GM12878 (cell line): Measurements from ENCODE around the gene DAPK2. TPM values are rescaled to one million over a fixed set of nuclear protein-coding genes. Genes with fewer than 3 reads are reported as not detected.

Source experiments
- ATAC-seq: fragments of 200-7000 bp; cut with Tn5 transposase; 3 replicates; pipeline ENCODE4 v1.9.1; 2020; ENCODE audit warnings: mild to moderate bottlenecking, moderate library complexity
- BruUV-seq: library from RNA; stranded (reverse); fragments of 400-500 nt; replicated peaks from 2 replicates; lab custom pipeline; 2021; lab: Mats Ljungman, UMichigan
- CTCF ChIA-PET: fragments of 300-600 bp; sonication (Branson Sonifier 250); formaldehyde crosslinking; extraction: SDS; loops from one replicate; lab custom pipeline; 2021; ENCODE audit warnings: inconsistent platforms; lab: Yijun Ruan, JAX
- POLR2A ChIA-PET: fragments of 350-600 bp; formaldehyde crosslinking; extraction: SDS; loops from one replicate; lab custom pipeline; 2021; ENCODE audit warnings: inconsistent platforms; lab: Charles Lee
- RAD21 ChIA-PET: fragments of 300-600 bp; sonication (Branson Sonifier 250); formaldehyde crosslinking; loops from one replicate; lab custom pipeline; 2023; ENCODE audit warnings: antibody characterized with exemption; ENCODE audit not compliant: unreplicated experiment; lab: Charles Lee
- SMC1A ChIA-PET: fragments of 300-600 bp; sonication (Branson Sonifier 250); formaldehyde crosslinking; loops from one replicate; lab custom pipeline; 2023; ENCODE audit not compliant: unreplicated experiment, uncharacterized antibody; lab: Charles Lee
- DNase-seq: peaks from one replicate; pipeline ENCODE4 v3.0.0-alpha.2; 2011; ENCODE audit warnings: low read depth, low spot score
- FAIRE-seq: peaks from 3 replicates; lab custom pipeline; 2011; peaks lifted over from hg19 to GRCh38; lab: Jason Lieb, UNC
- H2AFZ ChIP-seq: 2 replicates; pipeline ENCODE4 v1.6.0; 2011; ENCODE audit warnings: low read depth, low read length, control low read depth; ENCODE audit not compliant: control insufficient read depth
- H3K27ac ChIP-seq: 2 replicates; pipeline ENCODE4 v1.5.1; 2011; ENCODE audit warnings: control low read depth; ENCODE audit not compliant: control insufficient read depth, insufficient read depth
- H3K27me3 ChIP-seq, 2 experiments: replicated peaks in 1 of 2; 2 replicates each; pipeline versions ENCODE4 v1.6.0 to v1.6.1; 2011; ENCODE audit warnings: low read length in 1 of 2; ENCODE audit not compliant: control insufficient read depth in 2 of 2, insufficient read depth in 2 of 2
- H3K36me3 ChIP-seq, 2 experiments: 2 replicates each; pipeline ENCODE4 v1.5.1; 2011; ENCODE audit warnings: low read length in 1 of 2; ENCODE audit not compliant: control insufficient read depth in 2 of 2, insufficient read depth in 2 of 2
- H3K4me1 ChIP-seq: 2 replicates; pipeline ENCODE4 v1.6.1; 2011; ENCODE audit warnings: mild to moderate bottlenecking, low read length, moderate library complexity, mixed read lengths; ENCODE audit not compliant: control insufficient read depth, insufficient read depth
- H3K4me2 ChIP-seq: 2 replicates; pipeline ENCODE4 v1.6.0; 2011; ENCODE audit warnings: control low read depth; ENCODE audit not compliant: control insufficient read depth, insufficient read depth
- H3K4me3 ChIP-seq: fragments of 200-600 bp; sonication (generic); 2 replicates; pipeline ENCODE4 v1.5.1; 2016
- H3K79me2 ChIP-seq: 2 replicates; pipeline ENCODE4 v1.6.0; 2011; ENCODE audit warnings: low read length; ENCODE audit not compliant: control insufficient read depth, insufficient read depth
- H3K9ac ChIP-seq: 2 replicates; pipeline ENCODE4 v1.8.0; 2011; ENCODE audit warnings: low read length, control low read depth, mixed read lengths; ENCODE audit not compliant: control insufficient read depth, insufficient read depth
- H3K9me3 ChIP-seq: replicated peaks from 3 replicates; pipeline ENCODE4 v1.5.1; 2011; ENCODE audit warnings: mild to moderate bottlenecking, low read length; ENCODE audit not compliant: control insufficient read depth, insufficient read depth
- H4K20me1 ChIP-seq: 2 replicates; pipeline ENCODE4 v1.6.0; 2011; ENCODE audit not compliant: control insufficient read depth, insufficient read depth
- ASH2L ChIP-seq: fragments of 300-600, 200-600 bp; sonication (generic); IDR thresholded peaks from 2 replicates; pipeline ENCODE4 v1.6.1; 2017; ENCODE audit warnings: low read depth, mild to moderate bottlenecking, borderline replicate concordance
- BACH1 ChIP-seq: fragments of 450-650 bp; IDR thresholded peaks from 2 replicates; pipeline ENCODE4 v1.6.1; 2017; ENCODE audit warnings: mild to moderate bottlenecking, borderline replicate concordance
- CREM ChIP-seq: IDR thresholded peaks from 2 replicates; pipeline ENCODE4 v1.6.1; 2014; ENCODE audit warnings: antibody characterized with exemption, low read depth
- GATAD2B ChIP-seq: fragments of 450-650 bp; conservative IDR thresholded peaks from 2 replicates; pipeline ENCODE4 v1.6.1; 2017; ENCODE audit warnings: low read depth, mild to moderate bottlenecking, moderate library complexity
- JUND ChIP-seq: IDR thresholded peaks from 2 replicates; pipeline ENCODE4 v1.6.1; 2012; ENCODE audit warnings: low read depth, mild to moderate bottlenecking, low read length, improper control_type of control experiment, moderate library complexity
- MEF2B ChIP-seq: fragments of 450-650 bp; IDR thresholded peaks from 2 replicates; pipeline ENCODE4 v1.6.1; 2018; ENCODE audit warnings: mild to moderate bottlenecking, moderate library complexity; ENCODE audit not compliant: partially characterized antibody, poor library complexity, severe bottlenecking
- NFIC ChIP-seq: IDR thresholded peaks from 2 replicates; pipeline ENCODE4 v1.6.1; 2012; ENCODE audit warnings: low read depth, mild to moderate bottlenecking, inconsistent platforms, low read length, moderate library complexity
- NR2C2 ChIP-seq: IDR thresholded peaks from 2 replicates; pipeline ENCODE4 v1.6.1; 2011; ENCODE audit warnings: borderline replicate concordance, low read depth; ENCODE audit not compliant: control insufficient read depth, insufficient read length
- NRF1 ChIP-seq: conservative IDR thresholded peaks from 2 replicates; pipeline ENCODE4 v1.6.1; 2011; ENCODE audit warnings: mild to moderate bottlenecking, low read depth, low read length, improper control_type of control experiment
- POU2F2 ChIP-seq: IDR thresholded peaks from 3 replicates; pipeline ENCODE4 v1.6.1; 2011; ENCODE audit warnings: low read depth, mild to moderate bottlenecking, low read length, borderline replicate concordance
- RBBP5 ChIP-seq: fragments of 200-600 bp; sonication (generic); conservative IDR thresholded peaks from 2 replicates; pipeline ENCODE4 v1.6.1; 2016
- RCOR1 ChIP-seq: conservative IDR thresholded peaks from 2 replicates; pipeline ENCODE4 v1.6.1; 2012; ENCODE audit warnings: low read depth, low read length, improper control_type of control experiment
- RUNX3 ChIP-seq: IDR thresholded peaks from 2 replicates; pipeline ENCODE4 v1.6.1; 2012; ENCODE audit warnings: low read length, inconsistent platforms
- STAT1 ChIP-seq: fragments of 450-650 bp; conservative IDR thresholded peaks from 2 replicates; pipeline ENCODE4 v1.6.1; 2014; ENCODE audit warnings: antibody characterized with exemption, mild to moderate bottlenecking
- SUPT20H ChIP-seq: IDR thresholded peaks from 2 replicates; pipeline ENCODE4 v1.6.1; 2011; ENCODE audit warnings: low read depth, mild to moderate bottlenecking, low read length, moderate library complexity, borderline replicate concordance; ENCODE audit not compliant: control insufficient read depth
- TARDBP ChIP-seq: IDR thresholded peaks from 2 replicates; pipeline ENCODE4 v1.6.1; 2016; ENCODE audit warnings: borderline replicate concordance
- ZNF274 ChIP-seq: IDR thresholded peaks from one replicate; pipeline ENCODE4 v1.8.0; 2011; ENCODE audit not compliant: insufficient read length, insufficient read depth
- WGBS: methylation state at CpG from one replicate; pipeline ENCODE4 v1.1.6; 2016; ENCODE audit warnings: low lambda C conversion rate; ENCODE audit not compliant: insufficient replicate concordance, insufficient coverage; ENCODE audit errors: missing lambda C conversion rate; 5-methylcytosine and 5-hydroxymethylcytosine counted together
- in situ Hi-C: fragments of 300-500 bp; cut with MboI; formaldehyde crosslinking; loops from 9 replicates; pipeline ENCODE4 v1.14.3; 2018; ENCODE audit warnings: mixed read lengths
- intact Hi-C: fragments of 100-400 bp; cut with micrococcal nuclease; formaldehyde crosslinking; loops from one replicate; pipeline ENCODE4 v1.14.2; 2022; ENCODE audit not compliant: unreplicated experiment
- polyA plus RNA-seq, 11 experiments: library from polyadenylated mRNA; depleted of rRNA in 4 of 11; unstranded in 6 of 11; stranded (reverse) in 5 of 11; fragments of >200 nt; fragmentation: Nextera tagmentation in 4 of 11; fragmentation: Illumina TruSeq in 1 of 11; extraction: Ambion mirVana in 4 of 11; extraction: Trizol in 1 of 11; gene quantifications; 1 replicate in 1 of 11; 2 replicates in 10 of 11; pipeline versions ENCODE4 v1.2.1 to v1.2.3, GENCODE V29; 2011 to 2016; ENCODE audit warnings: inconsistent platforms in 2 of 11, missing spikeins in 2 of 11, low read depth in 1 of 11
- total RNA-seq, 4 experiments: library from RNA; depleted of rRNA in 3 of 4; stranded (reverse); fragments of >200 nt in 3 of 4; fragmentation: Illumina TruSeq in 1 of 4; extraction: Trizol in 1 of 4; gene quantifications; 2 replicates each; pipeline versions ENCODE4 v1.2.1 to v1.2.3, GENCODE V29; 2013 to 2021
- TF ChIP-seq, protein P1 (sequence below): fragments of 450-650 bp; IDR thresholded peaks from 2 replicates; pipeline ENCODE4 v1.6.1; 2016; ENCODE audit warnings: mild to moderate bottlenecking
- TF ChIP-seq, protein P2 (sequence below): IDR thresholded peaks from 2 replicates; pipeline ENCODE4 v1.6.1; 2012; ENCODE audit warnings: low read length, inconsistent platforms

The DAPK2 gene
- total and polyA plus RNA-seq, 10 of the 15 experiments (the other 5 are each of a cell fraction or from before 2014, with no cell fraction given) = 0.69 to 8.4 (median 4.1) TPM

DNA sequence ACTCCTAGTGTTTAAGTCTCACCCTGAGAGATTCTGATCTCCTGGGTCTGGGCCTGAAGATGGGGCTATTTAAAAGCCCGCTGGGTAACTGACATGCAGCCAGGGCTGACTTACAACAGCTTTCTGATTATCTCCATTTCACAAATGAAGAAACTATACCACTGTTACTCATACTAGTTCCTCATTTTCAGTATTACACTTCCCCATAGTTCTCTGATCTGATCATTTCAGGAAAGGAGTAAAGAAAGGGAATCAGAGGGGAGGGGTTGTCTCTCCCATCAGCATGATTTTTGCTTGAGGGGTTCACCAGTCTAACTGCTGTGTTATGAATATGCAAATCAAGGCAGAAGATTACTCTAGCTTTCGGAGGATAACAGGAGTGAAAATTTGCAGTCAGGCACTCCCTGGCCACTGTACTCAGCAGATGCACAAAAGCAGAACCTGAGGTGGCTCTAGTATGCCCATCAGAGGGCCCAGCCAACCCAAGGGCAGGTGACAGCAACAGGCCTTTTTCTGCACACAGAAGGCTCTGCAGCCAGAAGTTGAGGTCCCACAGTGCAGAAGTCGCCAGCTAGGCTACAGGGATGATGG is 59.4 kb downstream of the DAPK2 start:
- SMC1A ChIA-PET = interaction anchor here (0.8 to 6.2 kb wide), 21 partner anchors 12 to 235 kb away, joined by 3 to 66 read pairs (median 5); partner anchors contain the start of genes CIAO2A and DAPK2
- no TSS peak for BruUV-seq
- in situ Hi-C loops = no loop called here
- H3K4me2 ChIP-seq = peak overlapping the region; percentile 73
- CTCF ChIA-PET = interaction anchor here (1.0 to 9.1 kb wide), 14 partner anchors 9 to 234 kb away, joined by 3 to 93 read pairs (median 14); partner anchors contain the start of gene DAPK2
- H2AFZ ChIP-seq = peak overlapping the region; percentile 43
- 2% methylated on average over 3 of the region's 3 CpGs for WGBS
- no peaks in the 10 kb centered on the region for H3K27me3 ChIP-seq
- peak; percentile 96 for DNase-seq
- RAD21 ChIA-PET = interaction anchor here (0.7 to 11.2 kb wide), 20 partner anchors 15 to 520 kb away, joined by 3 to 104 read pairs (median 5); partner anchors contain the start of gene DAPK2
- H3K36me3 ChIP-seq = no peaks in the 10 kb centered on the region; a peak in 1 of 4 replicates
- intact Hi-C loops = loop anchor here (1.0 to 5.0 kb wide), 6 partner anchors 17 to 155 kb away; partner anchors contain the start of gene HERC1
- no peaks in the 10 kb centered on the region for H3K9me3 ChIP-seq
- H3K4me3 ChIP-seq = peak overlapping the region; percentile 1; the same call in 1 of the 2 replicates
- no peaks in the 10 kb centered on the region for H4K20me1 ChIP-seq
- POLR2A ChIA-PET = interaction anchor here (1.1 to 4.2 kb wide), 7 partner anchors 8 to 234 kb away, joined by 4 to 21 read pairs (median 5); partner anchors contain the start of gene DAPK2
- FAIRE-seq = peak; percentile 73
- peak overlapping the region; percentile 92 for H3K27ac ChIP-seq
- H3K9ac ChIP-seq = peak overlapping the region; percentile 59
- peaks cover 77% of the 10 kb centered on the region for H3K4me1 ChIP-seq
- ATAC-seq = peak; percentile 83
- peaks cover 6% of the 10 kb centered on the region for H3K79me2 ChIP-seq
- TF ChIP-seq CREM (peak; percentile 58; the same call in 1 of the 2 replicates), BACH1 (no peak), ASH2L (0 out of 2 replicates have a peak, but pooled peaks have one; percentile 52), POU2F2 (peak; percentile 99), NFIC (peak; percentile 90), ZNF274 (no peak), NRF1 (no peak), SUPT20H (no peak), NR2C2 (no peak), RCOR1 (peak; percentile 81; the same call in 1 of the 2 replicates), GATAD2B (no peak; the same call in 1 of the 2 replicates), JUND (no peak), STAT1 (no peak), RUNX3 (peak; percentile 83), TARDBP (no peak), RBBP5 (no peak), MEF2B (peak; percentile 78)
- TF ChIP-seq, protein P1, sequence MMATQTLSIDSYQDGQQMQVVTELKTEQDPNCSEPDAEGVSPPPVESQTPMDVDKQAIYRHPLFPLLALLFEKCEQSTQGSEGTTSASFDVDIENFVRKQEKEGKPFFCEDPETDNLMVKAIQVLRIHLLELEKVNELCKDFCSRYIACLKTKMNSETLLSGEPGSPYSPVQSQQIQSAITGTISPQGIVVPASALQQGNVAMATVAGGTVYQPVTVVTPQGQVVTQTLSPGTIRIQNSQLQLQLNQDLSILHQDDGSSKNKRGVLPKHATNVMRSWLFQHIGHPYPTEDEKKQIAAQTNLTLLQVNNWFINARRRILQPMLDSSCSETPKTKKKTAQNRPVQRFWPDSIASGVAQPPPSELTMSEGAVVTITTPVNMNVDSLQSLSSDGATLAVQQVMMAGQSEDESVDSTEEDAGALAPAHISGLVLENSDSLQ = peak; percentile 71
- TF ChIP-seq, protein P2, sequence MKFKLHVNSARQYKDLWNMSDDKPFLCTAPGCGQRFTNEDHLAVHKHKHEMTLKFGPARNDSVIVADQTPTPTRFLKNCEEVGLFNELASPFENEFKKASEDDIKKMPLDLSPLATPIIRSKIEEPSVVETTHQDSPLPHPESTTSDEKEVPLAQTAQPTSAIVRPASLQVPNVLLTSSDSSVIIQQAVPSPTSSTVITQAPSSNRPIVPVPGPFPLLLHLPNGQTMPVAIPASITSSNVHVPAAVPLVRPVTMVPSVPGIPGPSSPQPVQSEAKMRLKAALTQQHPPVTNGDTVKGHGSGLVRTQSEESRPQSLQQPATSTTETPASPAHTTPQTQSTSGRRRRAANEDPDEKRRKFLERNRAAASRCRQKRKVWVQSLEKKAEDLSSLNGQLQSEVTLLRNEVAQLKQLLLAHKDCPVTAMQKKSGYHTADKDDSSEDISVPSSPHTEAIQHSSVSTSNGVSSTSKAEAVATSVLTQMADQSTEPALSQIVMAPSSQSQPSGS = peak; percentile 87
